ENCODE data around the gene DTX4.

DNA sequence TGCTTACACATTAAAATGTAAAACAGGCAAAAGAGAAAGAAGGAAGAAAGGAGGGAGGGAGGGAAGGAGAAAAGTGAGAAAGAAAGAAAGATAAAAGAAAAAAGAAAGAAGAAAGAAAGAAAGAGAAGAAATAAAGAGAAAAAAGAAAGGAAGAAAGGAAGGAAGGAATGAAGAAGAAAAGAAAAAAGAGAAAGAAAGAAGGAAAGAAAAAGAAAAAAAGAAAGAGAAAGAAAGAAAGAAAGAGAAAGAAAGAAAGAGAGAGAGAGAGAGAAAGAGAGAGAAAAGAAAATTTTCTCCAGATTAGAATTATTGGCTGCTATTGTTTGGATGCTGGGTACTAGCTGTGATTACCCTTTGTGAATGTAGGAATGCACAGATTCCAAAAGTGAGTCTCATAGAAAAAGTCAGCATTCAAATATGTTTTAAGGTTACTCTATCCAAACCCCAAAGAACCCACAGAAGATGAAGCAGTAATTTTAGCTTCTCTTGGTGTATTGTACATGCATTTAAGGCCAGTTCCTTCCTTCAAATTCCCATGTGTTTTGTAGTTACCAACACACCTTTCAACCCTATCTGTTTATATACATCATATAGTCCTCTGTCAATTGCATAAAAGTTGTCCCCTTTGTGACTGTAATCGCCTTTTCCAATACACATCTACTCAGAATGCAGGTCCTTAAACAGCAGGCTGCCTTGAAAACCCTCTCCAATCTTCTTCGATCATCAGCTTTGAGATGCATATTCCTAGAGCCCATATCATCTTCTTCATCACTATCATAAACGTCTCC is 30.1 kb upstream of the DTX4 start:
- TF ChIP-seq, protein P1, sequence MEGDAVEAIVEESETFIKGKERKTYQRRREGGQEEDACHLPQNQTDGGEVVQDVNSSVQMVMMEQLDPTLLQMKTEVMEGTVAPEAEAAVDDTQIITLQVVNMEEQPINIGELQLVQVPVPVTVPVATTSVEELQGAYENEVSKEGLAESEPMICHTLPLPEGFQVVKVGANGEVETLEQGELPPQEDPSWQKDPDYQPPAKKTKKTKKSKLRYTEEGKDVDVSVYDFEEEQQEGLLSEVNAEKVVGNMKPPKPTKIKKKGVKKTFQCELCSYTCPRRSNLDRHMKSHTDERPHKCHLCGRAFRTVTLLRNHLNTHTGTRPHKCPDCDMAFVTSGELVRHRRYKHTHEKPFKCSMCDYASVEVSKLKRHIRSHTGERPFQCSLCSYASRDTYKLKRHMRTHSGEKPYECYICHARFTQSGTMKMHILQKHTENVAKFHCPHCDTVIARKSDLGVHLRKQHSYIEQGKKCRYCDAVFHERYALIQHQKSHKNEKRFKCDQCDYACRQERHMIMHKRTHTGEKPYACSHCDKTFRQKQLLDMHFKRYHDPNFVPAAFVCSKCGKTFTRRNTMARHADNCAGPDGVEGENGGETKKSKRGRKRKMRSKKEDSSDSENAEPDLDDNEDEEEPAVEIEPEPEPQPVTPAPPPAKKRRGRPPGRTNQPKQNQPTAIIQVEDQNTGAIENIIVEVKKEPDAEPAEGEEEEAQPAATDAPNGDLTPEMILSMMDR (conservative IDR thresholded peaks at IDR 0.05; ENCODE audit: low read depth, low read length) = no peak
- no peak for TF ChIP-seq EZH2 (IDR thresholded peaks at IDR 0.05; ENCODE audit: borderline replicate concordance, low read depth, low read length, poor library complexity, severe bottlenecking)
